ENCODE data around the gene TMEM154. TPM values are rescaled to one million over a fixed set of nuclear protein-coding genes. Genes with fewer than 3 reads are reported as not detected.

Gene TMEM154
- total RNA-seq, 2 experiments from 2014 or later = 47.1 to 50.0 TPM

DNA sequence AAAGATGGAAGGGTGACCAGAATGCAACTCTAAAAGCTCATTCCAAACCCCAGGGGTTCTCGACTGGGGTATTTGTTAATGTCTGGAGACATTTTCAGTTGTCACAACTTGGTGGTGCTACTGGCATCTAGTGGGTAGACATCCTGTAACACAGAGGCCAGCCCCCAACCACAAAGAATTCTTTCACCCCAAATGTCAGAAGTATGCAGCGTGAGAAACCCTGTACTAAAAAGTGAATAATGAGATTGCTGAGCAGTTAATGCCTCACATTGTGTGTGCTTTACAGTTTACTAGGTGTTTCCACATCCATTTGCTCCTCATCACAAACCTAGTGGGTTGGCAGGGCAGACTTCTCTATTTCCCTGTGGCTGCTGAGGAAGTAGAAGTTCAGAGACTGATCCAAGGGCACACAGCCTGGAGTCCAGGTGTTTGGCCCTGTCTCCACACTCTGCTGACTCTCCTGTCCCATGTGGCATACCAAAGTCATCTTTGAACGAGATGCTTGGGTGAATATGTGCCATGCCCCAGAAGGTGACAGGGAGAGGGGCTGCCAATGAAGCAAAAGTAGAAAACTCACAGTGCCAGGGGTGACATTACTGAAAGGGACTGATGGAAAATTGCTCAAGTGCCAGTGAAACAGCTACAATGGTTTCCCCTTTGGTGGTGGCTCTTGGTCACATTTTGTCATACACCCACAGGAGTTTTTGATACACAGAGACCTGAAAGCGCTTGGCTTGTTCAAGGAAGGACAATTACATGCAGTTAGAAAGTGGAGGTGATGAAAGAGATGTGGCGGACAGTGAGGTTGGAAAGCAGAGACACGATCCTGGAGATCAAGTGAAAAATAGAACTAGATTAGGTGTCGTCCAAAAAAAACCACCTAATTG, 10.1 kb upstream of the TMEM154 start:
- Mint-ChIP-seq H3K9me3 (no peaks in the 10 kb centered on the region), H3K4me1 (peaks cover 2% of the 10 kb centered on the region), H3K27me3 (peaks cover 9% of the 10 kb centered on the region), H3K4me3 (no peak overlapping the region), H3K27ac (no peak overlapping the region), H3K36me3 (ENCODE audit: low read depth) (peaks cover 4% of the 10 kb centered on the region)
- CTCF ChIA-PET = no interaction called here
- POLR2A ChIA-PET = interaction anchor here (0.8 kb wide), 1 partner anchor 10 kb away, joined by 5 read pairs; the partner anchor contains the start of gene TMEM154
- no peak for DNase-seq

DNA sequence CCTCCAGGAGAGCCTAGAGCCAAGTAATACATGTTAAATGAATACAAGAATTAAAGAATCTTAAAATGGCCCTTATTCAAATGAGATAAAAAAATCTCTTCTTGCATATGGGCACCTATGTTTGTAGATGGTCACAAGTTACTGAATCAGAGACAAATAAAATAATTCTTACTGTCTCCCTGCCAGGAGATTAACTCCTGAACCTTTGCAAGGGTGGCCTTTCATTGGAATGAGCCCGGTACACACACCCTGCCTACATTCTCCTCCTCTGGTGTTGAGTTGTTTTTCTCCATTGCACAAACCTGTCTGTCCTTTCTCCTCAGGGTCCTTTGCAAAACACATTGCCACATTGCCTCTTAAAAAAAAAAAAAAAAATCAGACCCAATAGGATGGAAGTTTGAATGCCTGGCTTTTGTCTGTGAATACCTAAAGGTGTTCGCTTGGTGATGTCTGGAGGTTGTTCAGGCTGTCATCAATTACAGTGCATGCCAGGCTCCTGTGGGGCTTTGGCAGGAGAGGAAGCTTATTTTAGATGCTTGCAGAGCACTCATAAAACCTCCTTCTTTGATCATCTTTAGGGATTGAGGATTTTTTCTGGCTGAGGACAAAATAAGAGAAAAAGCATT, 8.3 kb upstream of the TMEM154 start:
- H3K27me3 Mint-ChIP-seq = peaks cover 9% of the 10 kb centered on the region
- ChIA-PET CTCF (no interaction called here), POLR2A (no interaction called here)
- H3K4me3 Mint-ChIP-seq = no peak overlapping the region
- no peak for DNase-seq
- H3K4me1 Mint-ChIP-seq = peaks cover 15% of the 10 kb centered on the region
- no peaks in the 10 kb centered on the region for H3K9me3 Mint-ChIP-seq
- H3K36me3 Mint-ChIP-seq (ENCODE audit: low read depth) = no peaks in the 10 kb centered on the region
- no peak overlapping the region for H3K27ac Mint-ChIP-seq

DNA sequence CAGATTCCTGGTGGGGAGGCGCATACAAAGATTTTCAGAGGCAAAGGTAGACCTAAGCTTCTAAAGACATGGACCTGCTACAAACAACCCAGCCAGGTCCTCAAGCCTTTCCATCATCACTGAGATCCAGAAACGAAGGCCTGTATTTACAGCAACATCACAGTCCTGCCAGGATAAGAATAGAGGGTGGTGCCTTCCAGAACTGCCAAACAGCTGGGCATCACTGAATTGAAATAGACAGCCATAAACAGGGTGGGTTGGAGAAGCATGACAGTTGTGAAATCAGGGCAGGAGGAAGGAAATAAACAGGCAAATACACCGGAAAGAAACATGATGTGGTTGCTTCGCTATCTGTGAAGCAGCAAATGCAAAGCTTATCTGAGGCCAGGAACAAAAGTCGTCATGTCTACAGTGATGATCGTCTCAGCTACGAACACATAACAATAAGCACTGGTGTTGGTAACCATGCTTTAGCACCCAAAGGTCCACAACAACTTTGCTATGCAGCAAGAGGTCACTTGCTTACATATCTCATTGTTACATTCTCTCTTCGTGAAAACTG, 6.7 kb upstream of the TMEM154 start:
- H3K27ac Mint-ChIP-seq = no peak overlapping the region
- no peaks in the 10 kb centered on the region for H3K36me3 Mint-ChIP-seq (ENCODE audit: low read depth)
- CTCF ChIA-PET = interaction anchor here (0.5 to 0.9 kb wide), 2 partner anchors 45 to 186 kb away, joined by 3 to 5 read pairs; no protein-coding TSS in a partner anchor
- peaks cover 28% of the 10 kb centered on the region for H3K4me1 Mint-ChIP-seq
- no peak overlapping the region for H3K4me3 Mint-ChIP-seq
- no peaks in the 10 kb centered on the region for H3K9me3 Mint-ChIP-seq
- H3K27me3 Mint-ChIP-seq = peaks cover 9% of the 10 kb centered on the region
- DNase-seq = no peak
- POLR2A ChIA-PET = no interaction called here

DNA sequence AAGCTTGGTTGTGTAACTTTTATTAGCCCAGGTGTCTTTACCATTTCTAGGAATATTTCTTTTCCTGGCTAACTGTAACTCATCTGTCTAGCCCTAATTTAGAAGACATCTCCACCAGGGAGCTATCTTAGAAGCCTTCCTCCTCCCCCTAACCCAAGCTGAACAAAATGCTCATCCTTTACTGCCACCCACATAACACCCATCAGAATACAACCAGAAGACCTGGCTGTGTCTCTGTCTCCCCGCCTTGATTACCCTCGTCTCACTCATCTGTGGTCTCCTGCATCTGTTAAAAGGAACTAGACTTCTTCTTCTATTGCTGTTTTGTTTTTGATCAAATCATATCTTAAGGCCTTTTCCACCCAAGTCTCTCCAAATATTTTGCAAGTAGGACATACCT, 4.8 kb upstream of the TMEM154 start:
- H3K27ac Mint-ChIP-seq = no peak overlapping the region
- DNase-seq = no peak

DNA sequence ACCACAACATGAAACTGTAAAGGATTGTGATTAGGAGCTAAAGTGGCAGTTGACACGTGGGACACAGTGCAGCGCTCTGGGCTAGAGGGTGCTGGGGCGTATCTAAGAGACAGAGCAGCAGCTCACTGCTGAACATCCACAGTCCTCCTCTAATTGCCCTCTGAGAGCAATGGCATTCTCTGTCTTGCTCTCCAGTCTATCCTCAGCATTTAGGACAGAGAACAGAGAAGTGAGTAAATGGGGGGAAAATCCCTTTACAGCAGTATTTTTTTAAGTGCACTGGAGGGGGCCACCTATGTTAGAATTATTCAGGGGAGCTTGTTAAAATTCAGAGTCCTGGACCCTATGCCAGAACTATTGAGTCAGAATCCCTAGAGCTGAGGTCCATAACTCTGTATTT, 4.2 kb upstream of the TMEM154 start:
- H3K27me3 Mint-ChIP-seq = peaks cover 5% of the 10 kb centered on the region
- ChIA-PET POLR2A (interaction anchor here (1.1 to 1.9 kb wide), 2 partner anchors 130 to 147 kb away, joined by 3 to 4 read pairs; partner anchors contain the start of gene FBXW7), CTCF (interaction anchor here (1.2 kb wide), 1 partner anchor 43 kb away, joined by 3 read pairs; no protein-coding TSS in a partner anchor)
- H3K9me3 Mint-ChIP-seq = no peaks in the 10 kb centered on the region
- DNase-seq = no peak
- H3K4me1 Mint-ChIP-seq = peaks cover 43% of the 10 kb centered on the region
- H3K4me3 Mint-ChIP-seq = no peak overlapping the region
- H3K36me3 Mint-ChIP-seq (ENCODE audit: low read depth) = no peaks in the 10 kb centered on the region
- no peak overlapping the region for H3K27ac Mint-ChIP-seq

More for the DNA sequence above, 4.8 kb upstream of the TMEM154 start:
- H3K9me3 Mint-ChIP-seq = no peaks in the 10 kb centered on the region
- POLR2A ChIA-PET = interaction anchor here (1.1 to 1.9 kb wide), 2 partner anchors 130 to 148 kb away, joined by 3 to 4 read pairs; partner anchors contain the start of gene FBXW7
- no peaks in the 10 kb centered on the region for H3K36me3 Mint-ChIP-seq (ENCODE audit: low read depth)
- H3K4me1 Mint-ChIP-seq = peaks cover 41% of the 10 kb centered on the region
- no peak overlapping the region for H3K4me3 Mint-ChIP-seq
- peaks cover 5% of the 10 kb centered on the region for H3K27me3 Mint-ChIP-seq
- CTCF ChIA-PET = interaction anchor here (1.2 kb wide), 1 partner anchor 43 kb away, joined by 3 read pairs; no protein-coding TSS in a partner anchor

DNA sequence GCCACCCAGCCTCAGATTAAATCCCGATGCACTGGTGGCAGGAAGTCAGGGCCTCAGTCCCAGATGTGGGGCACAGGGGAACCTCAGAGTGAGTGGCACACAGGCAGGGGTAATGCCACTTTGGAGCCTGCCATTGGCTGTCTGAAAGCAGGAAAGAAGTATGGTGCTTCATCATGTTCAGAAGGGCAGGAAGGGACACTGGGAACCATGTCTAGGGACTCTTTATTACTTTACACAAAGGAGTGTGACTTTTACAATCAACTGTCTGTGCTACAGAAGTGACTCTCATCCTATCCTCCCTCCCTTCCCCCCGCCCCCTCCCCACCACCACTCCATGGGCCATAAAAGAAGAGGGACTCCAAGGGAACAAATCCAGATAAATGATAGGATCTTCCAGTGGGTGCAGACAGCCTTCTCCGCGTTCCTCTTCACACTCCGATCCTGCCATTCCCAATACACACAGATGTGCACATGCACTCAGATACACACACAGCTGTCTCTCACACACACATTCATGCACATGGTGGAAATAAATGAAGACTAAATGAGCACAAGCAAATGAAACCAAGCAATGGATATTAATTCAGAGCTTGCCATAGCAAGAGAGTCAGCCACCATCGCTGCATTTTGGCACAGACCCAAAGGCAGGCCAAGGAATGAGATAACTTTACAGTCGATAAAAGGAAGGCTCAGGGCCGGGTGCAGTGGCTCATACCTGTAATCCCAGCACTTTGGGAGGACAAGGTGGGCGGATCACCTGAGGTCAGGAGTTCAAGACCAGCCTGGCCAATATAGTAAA, 2.5 kb upstream of the TMEM154 start:
- ChIA-PET POLR2A (no interaction called here), CTCF (interaction anchor here (1.1 kb wide), 1 partner anchor 12 kb away, joined by 3 read pairs; no protein-coding TSS in a partner anchor)
- H3K9me3 Mint-ChIP-seq = no peaks in the 10 kb centered on the region
- H3K27ac Mint-ChIP-seq = no peak overlapping the region
- H3K36me3 Mint-ChIP-seq (ENCODE audit: low read depth) = peaks cover 12% of the 10 kb centered on the region
- DNase-seq = no peak
- H3K4me3 Mint-ChIP-seq = no peak overlapping the region
- no peaks in the 10 kb centered on the region for H3K27me3 Mint-ChIP-seq
- peaks cover 58% of the 10 kb centered on the region for H3K4me1 Mint-ChIP-seq

DNA sequence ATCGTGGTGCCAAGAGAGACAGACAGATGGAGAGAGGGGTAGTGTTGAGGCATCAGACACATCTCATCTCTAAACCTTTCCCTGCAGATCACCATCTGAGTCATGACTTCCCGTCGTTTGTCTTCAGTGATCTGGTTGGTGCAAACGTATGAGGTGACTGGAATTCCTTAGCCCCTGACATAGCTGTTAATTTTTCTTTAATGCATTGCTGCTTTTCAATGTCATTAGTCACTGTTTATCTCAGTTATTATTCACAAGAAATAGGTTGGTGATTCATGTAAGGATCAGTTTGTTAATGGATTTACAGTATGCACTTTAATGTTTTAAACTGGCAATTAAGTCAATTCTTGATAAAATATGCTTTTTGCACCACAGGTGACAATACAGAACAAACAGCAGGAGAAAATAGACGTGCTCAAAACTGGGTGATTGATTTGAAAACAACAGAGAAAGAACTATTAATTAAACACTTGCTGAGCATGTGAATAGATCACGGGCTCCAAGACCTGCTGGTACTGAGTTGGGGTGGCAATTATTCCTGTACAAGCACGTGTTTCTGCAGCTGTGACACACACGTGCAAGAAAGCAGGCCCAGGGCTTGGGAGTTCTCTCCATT, 1.3 kb upstream of the TMEM154 start:
- peak overlapping the region; percentile 64 for H3K4me3 Mint-ChIP-seq
- H3K36me3 Mint-ChIP-seq (ENCODE audit: low read depth) = peaks cover 13% of the 10 kb centered on the region
- no peak for DNase-seq
- CTCF ChIA-PET = no interaction called here
- POLR2A ChIA-PET = interaction anchor here (1.3 to 3.2 kb wide), 3 partner anchors 26 to 127 kb away, joined by 3 to 12 read pairs (median 4); no protein-coding TSS in a partner anchor
- peak overlapping the region; percentile 84 for H3K27ac Mint-ChIP-seq
- no peaks in the 10 kb centered on the region for H3K27me3 Mint-ChIP-seq
- H3K4me1 Mint-ChIP-seq = peaks cover 70% of the 10 kb centered on the region
- H3K9me3 Mint-ChIP-seq = no peaks in the 10 kb centered on the region

DNA sequence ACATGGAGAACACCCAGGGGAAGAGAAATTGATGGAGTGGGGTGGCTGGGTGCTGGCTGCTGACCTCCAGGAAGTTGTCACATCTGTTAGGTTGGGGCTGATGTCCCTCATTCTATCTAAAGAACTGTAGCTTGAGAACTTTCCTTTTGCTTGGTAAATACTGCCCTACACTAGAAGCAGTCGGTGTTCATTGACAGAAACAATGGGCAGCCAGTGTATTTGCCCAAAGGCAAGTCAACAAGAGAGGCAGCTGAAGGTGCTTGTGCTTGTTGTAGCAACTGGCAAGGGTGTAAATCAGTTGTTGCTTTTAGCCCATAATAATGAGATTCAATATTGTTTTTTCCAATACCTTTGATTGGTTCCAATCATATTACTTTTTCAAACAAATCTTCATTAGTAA, 956 bp downstream of the TMEM154 start:
- Mint-ChIP-seq H3K36me3 (ENCODE audit: low read depth) (peaks cover 26% of the 10 kb centered on the region), H3K9me3 (no peaks in the 10 kb centered on the region), H3K4me3 (peak overlapping the region; percentile 90), H3K27me3 (no peaks in the 10 kb centered on the region), H3K27ac (no peak overlapping the region), H3K4me1 (peaks cover 67% of the 10 kb centered on the region)
- CTCF ChIA-PET = interaction anchor here (0.7 to 3.1 kb wide), 9 partner anchors 14 to 178 kb away, joined by 3 to 16 read pairs (median 5); partner anchors contain the start of genes ARFIP1, FBXW7 and TIGD4
- no peak for DNase-seq
- POLR2A ChIA-PET = interaction anchor here (0.6 to 3.4 kb wide), 23 partner anchors 8 to 789 kb away, joined by 3 to 35 read pairs (median 5); partner anchors contain the start of genes ARFIP1, FBXW7 and TIGD4

DNA sequence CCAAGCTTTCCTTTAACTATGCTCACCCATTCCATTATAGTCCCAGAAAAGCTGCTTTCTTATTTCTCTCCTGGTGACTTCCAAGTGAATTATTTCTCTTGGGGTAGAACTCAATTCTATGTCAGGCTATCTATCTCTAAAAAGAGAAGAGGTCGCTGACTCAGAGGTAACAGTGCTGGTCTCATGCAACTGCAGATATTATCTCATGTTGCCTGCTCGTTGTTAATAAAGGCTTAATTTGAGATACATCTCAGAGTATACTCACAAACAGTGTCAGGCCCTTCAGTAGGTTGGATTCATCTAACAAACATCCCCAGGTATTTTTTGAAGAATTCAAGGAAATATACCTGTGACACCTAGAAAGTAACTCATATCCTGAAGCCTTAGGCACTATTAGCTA, 2.7 kb downstream of the TMEM154 start:
- Mint-ChIP-seq H3K4me3 (no peak overlapping the region), H3K27me3 (no peaks in the 10 kb centered on the region), H3K36me3 (ENCODE audit: low read depth) (peaks cover 30% of the 10 kb centered on the region), H3K27ac (no peak overlapping the region), H3K4me1 (peaks cover 57% of the 10 kb centered on the region), H3K9me3 (no peaks in the 10 kb centered on the region)
- CTCF ChIA-PET = interaction anchor here (1.1 to 3.1 kb wide), 3 partner anchors 37 to 269 kb away, joined by 4 to 16 read pairs (median 10); no protein-coding TSS in a partner anchor
- DNase-seq = no peak
- POLR2A ChIA-PET = interaction anchor here (1.3 to 3.4 kb wide), 6 partner anchors 14 to 142 kb away, joined by 4 to 22 read pairs (median 8); partner anchors contain the start of genes ARFIP1, FBXW7 and TIGD4

DNA sequence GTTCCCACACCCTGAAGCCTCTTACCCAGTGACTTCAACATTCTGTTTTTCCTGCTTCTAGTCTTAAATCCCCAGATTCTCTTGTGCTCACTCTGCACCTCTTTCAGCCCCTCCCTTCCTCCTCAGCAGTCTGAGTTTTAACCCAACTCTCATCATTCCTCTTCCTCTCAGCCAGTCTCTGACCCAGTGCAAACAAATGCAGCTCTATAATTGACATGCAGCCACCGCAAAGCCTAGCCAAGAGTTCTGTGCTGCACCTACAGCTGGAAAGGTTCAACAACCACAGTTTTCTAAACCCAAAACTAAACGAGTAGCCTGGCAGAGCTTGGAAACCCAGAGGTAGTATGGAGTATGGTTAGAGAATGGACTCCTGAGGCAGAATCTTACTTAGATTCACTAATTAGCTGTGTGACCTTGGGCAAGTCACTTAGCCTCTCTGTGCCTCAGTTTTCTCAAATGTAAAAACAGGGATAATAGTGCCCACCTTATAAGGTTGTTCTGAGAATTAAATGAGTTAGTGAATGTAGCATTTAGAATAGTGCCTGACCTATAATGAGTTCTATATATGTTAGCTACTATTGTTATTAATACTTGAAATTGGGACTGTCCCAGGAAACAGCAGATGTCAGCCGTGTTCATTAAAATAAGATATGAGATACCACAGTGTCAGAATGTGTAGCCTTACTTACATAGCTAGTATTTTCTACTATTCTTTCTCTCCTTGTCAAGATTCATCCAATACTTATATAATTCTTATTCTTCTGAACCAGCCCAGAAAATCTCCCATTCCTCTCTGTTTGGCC, 3.5 kb downstream of the TMEM154 start:
- H3K4me1 Mint-ChIP-seq = peaks cover 52% of the 10 kb centered on the region
- DNase-seq = no peak
- H3K4me3 Mint-ChIP-seq = no peak overlapping the region
- CTCF ChIA-PET = interaction anchor here (1.1 to 3.1 kb wide), 4 partner anchors 36 to 268 kb away, joined by 4 to 16 read pairs (median 7); no protein-coding TSS in a partner anchor
- H3K27ac Mint-ChIP-seq = peak overlapping the region; percentile 2
- H3K36me3 Mint-ChIP-seq (ENCODE audit: low read depth) = peaks cover 35% of the 10 kb centered on the region
- no peaks in the 10 kb centered on the region for H3K9me3 Mint-ChIP-seq
- POLR2A ChIA-PET = interaction anchor here (1.3 to 2.3 kb wide), 4 partner anchors 14 to 141 kb away, joined by 4 to 10 read pairs (median 6); partner anchors contain the start of genes ARFIP1, FBXW7 and TIGD4
- no peaks in the 10 kb centered on the region for H3K27me3 Mint-ChIP-seq

DNA sequence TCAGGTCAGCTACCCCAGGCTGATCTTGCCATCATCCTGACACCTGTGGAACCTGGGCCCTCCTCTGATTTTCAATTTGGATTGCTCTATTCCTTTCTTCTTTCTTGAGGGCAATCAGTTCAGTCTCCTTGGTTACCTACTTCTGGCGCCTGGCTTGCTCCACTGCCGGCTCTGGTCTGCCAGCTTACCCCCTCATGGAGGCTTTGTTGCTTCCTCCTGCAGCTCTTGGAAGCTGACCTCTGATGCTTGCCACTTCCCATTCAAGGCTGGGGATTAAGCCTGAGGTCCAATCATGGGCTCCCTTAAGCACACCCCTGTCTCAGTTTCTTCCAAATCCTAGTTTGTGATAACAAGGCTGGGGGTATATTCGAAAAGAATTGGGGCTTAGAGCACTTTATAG, 5.4 kb downstream of the TMEM154 start:
- Mint-ChIP-seq H3K9me3 (no peaks in the 10 kb centered on the region), H3K27me3 (no peaks in the 10 kb centered on the region), H3K27ac (no peak overlapping the region), H3K4me3 (no peak overlapping the region), H3K4me1 (peaks cover 44% of the 10 kb centered on the region), H3K36me3 (ENCODE audit: low read depth) (peaks cover 42% of the 10 kb centered on the region)
- ChIA-PET CTCF (interaction anchor here (0.5 kb wide), 1 partner anchor 41 kb away, joined by 3 read pairs; no protein-coding TSS in a partner anchor), POLR2A (no interaction called here)
- no peak for DNase-seq
